ENCODE results near the gene STMN1. TPM values are rescaled to one million over a fixed set of nuclear protein-coding genes. Genes with fewer than 3 reads are reported as not detected.
A peak's percentile ranks its signal among the peaks of the same experiment; 100 is the strongest.

STMN1 gene
- total and polyA plus RNA-seq, 9 of the 15 experiments (the other 6 are each of a cell fraction or from before 2014, with no cell fraction given) = 269 to 2,153 (median 595) TPM

DNA sequence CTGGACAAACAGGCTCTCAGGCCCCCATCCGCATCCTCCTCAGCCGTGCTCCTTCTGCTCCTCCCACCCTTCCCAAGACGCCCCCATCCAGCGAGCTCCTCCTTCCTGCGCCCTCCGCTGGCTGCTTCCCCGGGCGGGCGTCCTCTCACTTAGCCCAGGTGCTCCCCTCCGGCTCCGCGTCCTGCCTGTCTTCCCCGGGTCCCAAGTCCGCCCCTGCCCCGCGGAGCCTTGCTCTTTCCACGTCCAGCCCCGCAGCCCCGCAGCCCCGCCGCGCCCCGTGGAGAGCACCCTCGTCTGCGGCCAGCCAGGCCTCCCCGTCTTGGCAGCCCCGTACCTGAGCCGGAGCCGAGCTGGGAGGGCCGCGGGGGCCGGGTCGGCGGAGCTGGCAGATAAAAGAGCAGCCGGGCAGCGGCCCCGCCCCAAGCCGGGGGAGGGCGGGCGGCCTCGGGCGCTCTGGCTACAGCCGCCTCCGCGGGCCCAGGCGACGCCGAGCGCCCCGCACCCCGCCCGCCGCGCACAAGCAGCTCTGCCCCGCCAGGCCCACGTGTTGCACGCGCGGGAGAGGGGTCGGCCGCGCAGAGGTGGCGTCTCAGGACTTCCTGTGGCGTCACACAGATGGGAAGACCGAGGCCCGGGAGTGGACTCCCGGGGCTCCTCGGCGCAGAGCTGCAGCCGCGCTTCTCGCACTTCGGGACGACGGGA is 30.9 kb downstream of the STMN1 start, which contains the start of gene PAQR7 (continued):
- TF ChIP-seq THRB (CRISPR knock-in tag; conservative IDR thresholded peaks at IDR 0.05) (no peak), OTX1 (CRISPR knock-in tag; IDR thresholded peaks at IDR 0.05) (peak; percentile 74; the same call in 1 of the 2 replicates), BRD4 (IDR thresholded peaks at IDR 0.05) (no peak), KAT8 (IDR thresholded peaks at IDR 0.05; ENCODE audit: low read depth) (no peak), HNRNPLL (IDR thresholded peaks at IDR 0.05; ENCODE audit: low read depth, low read length, poor library complexity, severe bottlenecking) (peak; percentile 7), IRF1 (CRISPR knock-in tag; IDR thresholded peaks at IDR 0.05; ENCODE audit: borderline replicate concordance) (no peak), POLR2H (tag; IDR thresholded peaks at IDR 0.05; ENCODE audit: low read depth) (no peak), NCOA4 (IDR thresholded peaks at IDR 0.05; ENCODE audit: partially characterized antibody) (no peak), POLR3A (IDR thresholded peaks at IDR 0.05; ENCODE audit: borderline replicate concordance, extremely low read depth, insufficient read depth, insufficient read length) (no peak), SAFB2 (IDR thresholded peaks at IDR 0.05; ENCODE audit: borderline replicate concordance, low read depth, low read length, severe bottlenecking) (no peak), MAFG (tag; conservative IDR thresholded peaks at IDR 0.05) (no peak), RNF219 (CRISPR knock-in tag; IDR thresholded peaks at IDR 0.05) (no peak), CAMTA2 (CRISPR knock-in tag; conservative IDR thresholded peaks at IDR 0.05) (no peak), ZNF239 (CRISPR knock-in tag; IDR thresholded peaks at IDR 0.05) (no peak), ZNF124 (CRISPR knock-in tag; IDR thresholded peaks at IDR 0.05) (no peak), SREBF2 (CRISPR knock-in tag; IDR thresholded peaks at IDR 0.05) (no peak), ELF4 (CRISPR knock-in tag; IDR thresholded peaks at IDR 0.05) (no peak), ZNF764 (CRISPR knock-in tag; IDR thresholded peaks at IDR 0.05; ENCODE audit: low read depth) (no peak)
- TF ChIP-seq, protein P1, sequence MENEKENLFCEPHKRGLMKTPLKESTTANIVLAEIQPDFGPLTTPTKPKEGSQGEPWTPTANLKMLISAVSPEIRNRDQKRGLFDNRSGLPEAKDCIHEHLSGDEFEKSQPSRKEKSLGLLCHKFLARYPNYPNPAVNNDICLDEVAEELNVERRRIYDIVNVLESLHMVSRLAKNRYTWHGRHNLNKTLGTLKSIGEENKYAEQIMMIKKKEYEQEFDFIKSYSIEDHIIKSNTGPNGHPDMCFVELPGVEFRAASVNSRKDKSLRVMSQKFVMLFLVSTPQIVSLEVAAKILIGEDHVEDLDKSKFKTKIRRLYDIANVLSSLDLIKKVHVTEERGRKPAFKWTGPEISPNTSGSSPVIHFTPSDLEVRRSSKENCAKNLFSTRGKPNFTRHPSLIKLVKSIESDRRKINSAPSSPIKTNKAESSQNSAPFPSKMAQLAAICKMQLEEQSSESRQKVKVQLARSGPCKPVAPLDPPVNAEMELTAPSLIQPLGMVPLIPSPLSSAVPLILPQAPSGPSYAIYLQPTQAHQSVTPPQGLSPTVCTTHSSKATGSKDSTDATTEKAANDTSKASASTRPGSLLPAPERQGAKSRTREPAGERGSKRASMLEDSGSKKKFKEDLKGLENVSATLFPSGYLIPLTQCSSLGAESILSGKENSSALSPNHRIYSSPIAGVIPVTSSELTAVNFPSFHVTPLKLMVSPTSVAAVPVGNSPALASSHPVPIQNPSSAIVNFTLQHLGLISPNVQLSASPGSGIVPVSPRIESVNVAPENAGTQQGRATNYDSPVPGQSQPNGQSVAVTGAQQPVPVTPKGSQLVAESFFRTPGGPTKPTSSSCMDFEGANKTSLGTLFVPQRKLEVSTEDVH (IDR thresholded peaks at IDR 0.05; ENCODE audit: low read depth, partially characterized antibody) = no peak
- TF ChIP-seq, protein P2, sequence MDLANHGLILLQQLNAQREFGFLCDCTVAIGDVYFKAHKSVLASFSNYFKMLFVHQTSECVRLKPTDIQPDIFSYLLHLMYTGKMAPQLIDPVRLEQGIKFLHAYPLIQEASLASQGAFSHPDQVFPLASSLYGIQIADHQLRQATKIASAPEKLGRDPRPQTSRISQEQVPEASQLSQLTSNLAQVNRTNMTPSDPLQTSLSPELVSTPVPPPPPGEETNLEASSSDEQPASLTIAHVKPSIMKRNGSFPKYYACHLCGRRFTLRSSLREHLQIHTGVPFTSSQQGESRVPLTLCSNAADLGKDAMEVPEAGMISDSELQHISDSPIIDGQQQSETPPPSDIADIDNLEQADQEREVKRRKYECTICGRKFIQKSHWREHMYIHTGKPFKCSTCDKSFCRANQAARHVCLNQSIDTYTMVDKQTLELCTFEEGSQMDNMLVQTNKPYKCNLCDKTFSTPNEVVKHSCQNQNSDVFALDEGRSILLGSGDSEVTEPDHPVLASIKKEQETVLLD (IDR thresholded peaks at IDR 0.05) = peak; percentile 60; the same call in 1 of the 2 replicates
